Neural progenitor cell (in vitro differentiated cells): ENCODE data around the gene BMAL2. TPM values are rescaled to one million over a fixed set of nuclear protein-coding genes. Genes with fewer than 3 reads are reported as not detected.
A peak's percentile ranks its signal among the peaks of the same experiment; 100 is the strongest.

Source experiments
- DNase-seq: peaks from one replicate; pipeline ENCODE4 v3.0.0-alpha.2; 2016; ENCODE audit warnings: low spot score
- H2AFZ ChIP-seq: fragments of 200-600 bp; sonication (generic); replicated peaks from 2 replicates; pipeline ENCODE4 v1.6.1; 2016; ENCODE audit warnings: antibody characterized with exemption
- H3F3A ChIP-seq: fragments of 200-600 bp; sonication (generic); 2 replicates; pipeline ENCODE4 v1.6.1; 2016; ENCODE audit warnings: antibody characterized with exemption, low read depth
- H3K27ac ChIP-seq: fragments of 200-600 bp; sonication (generic); 2 replicates; pipeline ENCODE4 v1.5.1; 2016; ENCODE audit warnings: mild to moderate bottlenecking
- H3K27me3 ChIP-seq: fragments of 200-600 bp; sonication (generic); 2 replicates; pipeline ENCODE4 v1.6.1; 2016; ENCODE audit warnings: mild to moderate bottlenecking, moderate library complexity
- H3K36me3 ChIP-seq: fragments of 200-600 bp; sonication (generic); 2 replicates; pipeline ENCODE4 v1.5.1; 2016
- H3K4me1 ChIP-seq: fragments of 200-600 bp; sonication (generic); 2 replicates; pipeline ENCODE4 v1.6.1; 2016; ENCODE audit warnings: mixed run types
- H3K4me2 ChIP-seq: fragments of 200-600 bp; sonication (generic); 2 replicates; pipeline ENCODE4 v1.6.1; 2016
- H3K4me3 ChIP-seq: fragments of 200-600 bp; sonication (generic); 2 replicates; pipeline ENCODE4 v1.5.1; 2016
- H3K79me2 ChIP-seq: fragments of 200-600 bp; sonication (generic); 2 replicates; pipeline ENCODE4 v1.6.1; 2016; ENCODE audit warnings: low read depth
- H3K9ac ChIP-seq: fragments of 200-600 bp; sonication (generic); 2 replicates; pipeline ENCODE4 v1.6.1; 2016
- H3K9me3 ChIP-seq: fragments of 200-600 bp; sonication (generic); 2 replicates; pipeline ENCODE4 v1.5.1; 2016; ENCODE audit warnings: low read depth
- H4K20me1 ChIP-seq: fragments of 200-600 bp; sonication (generic); 2 replicates; pipeline ENCODE4 v1.6.1; 2016; ENCODE audit warnings: low read depth
- H3K27ac Mint-ChIP-seq: 3 replicates; pipeline ENCODE4 v1.8.0; 2021; ENCODE audit warnings: mixed read lengths
- H3K27me3 Mint-ChIP-seq: 2 replicates; pipeline ENCODE4 v1.8.0; 2022; ENCODE audit warnings: low read depth, mild to moderate bottlenecking, inconsistent platforms, moderate library complexity, mixed read lengths; ENCODE audit not compliant: insufficient read depth
- H3K36me3 Mint-ChIP-seq: 3 replicates; pipeline ENCODE4 v1.8.0; 2021; ENCODE audit warnings: mixed read lengths
- H3K4me1 Mint-ChIP-seq: 3 replicates; pipeline ENCODE4 v1.8.0; 2021; ENCODE audit warnings: mixed read lengths
- H3K4me3 Mint-ChIP-seq: 3 replicates; pipeline ENCODE4 v1.8.0; 2021; ENCODE audit warnings: mild to moderate bottlenecking, moderate library complexity, mixed read lengths
- H3K9me3 Mint-ChIP-seq: 3 replicates; pipeline ENCODE4 v1.8.0; 2020; ENCODE audit warnings: mixed read lengths
- CTCF ChIP-seq: fragments of 200-600 bp; sonication (generic); IDR thresholded peaks from 2 replicates; pipeline ENCODE4 v1.5.1; 2017; ENCODE audit warnings: antibody characterized with exemption, mild to moderate bottlenecking
- EZH2 ChIP-seq: fragments of 200-600 bp; sonication (generic); IDR thresholded peaks from 2 replicates; pipeline ENCODE4 v1.6.1; 2017; ENCODE audit warnings: antibody characterized with exemption, mild to moderate bottlenecking, moderate library complexity
- EZH2phosphoT487 ChIP-seq: fragments of 200-600 bp; sonication (generic); IDR thresholded peaks from 2 replicates; pipeline ENCODE4 v1.6.1; 2017; ENCODE audit warnings: antibody characterized with exemption
- total RNA-seq: library from RNA; depleted of rRNA; stranded (reverse); fragments of >200 nt; gene quantifications from 2 replicates; pipeline ENCODE4 v1.2.3, GENCODE V29; 2015; ENCODE audit warnings: low replicate concordance

The BMAL2 gene
- total RNA-seq, 1 donor from 2014 or later = 12.9 TPM

GRCh38 chr12:27342536-27342935 lies 9.9 kb downstream of the BMAL2 start:
- no peak overlapping the region for H3K27ac ChIP-seq
- H3K36me3 ChIP-seq = no peaks in the 10 kb centered on the region
- H3K4me2 ChIP-seq = no peak overlapping the region
- H3K36me3 Mint-ChIP-seq = peaks cover 2% of the 10 kb centered on the region
- peaks cover 3% of the 10 kb centered on the region for H3K27me3 Mint-ChIP-seq
- H3F3A ChIP-seq = no peaks in the 10 kb centered on the region
- H3K4me1 ChIP-seq = no peaks in the 10 kb centered on the region
- no peak for DNase-seq
- TF ChIP-seq EZH2 = no peak
- no peak for TF ChIP-seq CTCF
- no peak for TF ChIP-seq EZH2phosphoT487
- no peak overlapping the region for H2AFZ ChIP-seq
- H3K9me3 Mint-ChIP-seq = peaks cover 2% of the 10 kb centered on the region
- no peaks in the 10 kb centered on the region for H3K9me3 ChIP-seq
- H3K4me3 ChIP-seq = no peak overlapping the region
- H4K20me1 ChIP-seq = no peaks in the 10 kb centered on the region
- H3K4me3 Mint-ChIP-seq = no peak overlapping the region
- no peaks in the 10 kb centered on the region for H3K27me3 ChIP-seq
- H3K27ac Mint-ChIP-seq = no peak overlapping the region
- H3K79me2 ChIP-seq = peaks cover 8% of the 10 kb centered on the region
- no peak overlapping the region for H3K9ac ChIP-seq
- H3K4me1 Mint-ChIP-seq = peaks cover 35% of the 10 kb centered on the region

- peaks cover 2% of the 10 kb centered on the region for H3K36me3 Mint-ChIP-seq
- no peak for DNase-seq
- TF ChIP-seq EZH2 (no peak), EZH2phosphoT487 (no peak), CTCF (no peak)
- Histone ChIP-seq H3K27me3 (no peaks in the 10 kb centered on the region), H3K4me1 (no peaks in the 10 kb centered on the region), H3K79me2 (peaks cover 8% of the 10 kb centered on the region), H3K4me3 (no peak overlapping the region), H2AFZ (no peak overlapping the region), H3F3A (no peaks in the 10 kb centered on the region), H3K4me2 (no peak overlapping the region), H3K9me3 (no peaks in the 10 kb centered on the region), H3K9ac (no peak overlapping the region), H3K27ac (no peak overlapping the region), H4K20me1 (no peaks in the 10 kb centered on the region), H3K36me3 (no peaks in the 10 kb centered on the region)
- peaks cover 2% of the 10 kb centered on the region for H3K9me3 Mint-ChIP-seq
- H3K4me1 Mint-ChIP-seq = peaks cover 38% of the 10 kb centered on the region
- peaks cover 3% of the 10 kb centered on the region for H3K27me3 Mint-ChIP-seq
- no peak overlapping the region for H3K27ac Mint-ChIP-seq
- no peak overlapping the region for H3K4me3 Mint-ChIP-seq
Observed at GRCh38 chr12:27343255-27344000, 10.8 kb downstream of the BMAL2 start.

GRCh38 chr12:27344246-27344645 lies 11.6 kb downstream of the BMAL2 start:
- peak overlapping the region; percentile 50 for H3K4me3 Mint-ChIP-seq
- Histone ChIP-seq H3K27ac (no peak overlapping the region), H3K36me3 (no peaks in the 10 kb centered on the region), H2AFZ (no peak overlapping the region), H3K4me1 (no peaks in the 10 kb centered on the region), H3K9ac (no peak overlapping the region), H3F3A (no peaks in the 10 kb centered on the region), H3K27me3 (no peaks in the 10 kb centered on the region), H4K20me1 (no peaks in the 10 kb centered on the region), H3K4me3 (no peak overlapping the region), H3K9me3 (no peaks in the 10 kb centered on the region), H3K4me2 (no peak overlapping the region), H3K79me2 (peaks cover 8% of the 10 kb centered on the region)
- H3K36me3 Mint-ChIP-seq = peaks cover 2% of the 10 kb centered on the region
- DNase-seq = no peak
- H3K9me3 Mint-ChIP-seq = peaks cover 2% of the 10 kb centered on the region
- TF ChIP-seq EZH2 (no peak), EZH2phosphoT487 (no peak), CTCF (no peak)
- peaks cover 3% of the 10 kb centered on the region for H3K27me3 Mint-ChIP-seq
- peaks cover 38% of the 10 kb centered on the region for H3K4me1 Mint-ChIP-seq
- H3K27ac Mint-ChIP-seq = no peak overlapping the region
